Stimulated activated CD4-positive, alpha-beta T cell treated with anti-CD3 and anti-CD28 coated beads, Interleukin-12 subunit alpha, Interleukin-12 subunit beta, amount 100 ng/mL, for 4 hours (primary cell): ENCODE measurements around the gene MIPEP.

Experiments
- DNase-seq: peaks from one replicate; pipeline ENCODE4 v3.0.0-alpha.2; 2020

The MIPEP gene

GRCh38 chr13:23805122-23805521 is 84.1 kb downstream of the MIPEP start:
- DNase-seq: no peak

- no peak for DNase-seq
Observed at GRCh38 chr13:23804166-23804565, 85.0 kb downstream of the MIPEP start.

DNA sequence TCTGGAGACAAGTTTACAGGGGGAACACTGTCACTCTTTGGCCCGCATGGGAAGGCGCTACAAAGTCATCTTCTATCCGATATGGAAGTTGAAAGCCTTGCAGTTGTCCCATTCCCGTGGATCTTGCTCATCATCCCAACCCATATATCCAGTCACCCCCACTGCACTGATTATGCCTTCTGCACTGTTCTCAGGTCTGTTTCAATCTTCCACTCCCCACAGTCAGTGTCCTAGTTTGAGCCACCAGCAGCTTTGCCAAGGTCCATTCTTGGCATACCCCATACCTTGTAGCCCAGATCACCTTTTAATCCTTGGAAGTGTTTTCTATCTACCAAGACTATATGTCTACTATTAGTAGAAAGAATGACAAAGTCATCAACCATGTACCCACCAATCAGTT is 88.1 kb downstream of the MIPEP start:
- no peak for DNase-seq

DNA sequence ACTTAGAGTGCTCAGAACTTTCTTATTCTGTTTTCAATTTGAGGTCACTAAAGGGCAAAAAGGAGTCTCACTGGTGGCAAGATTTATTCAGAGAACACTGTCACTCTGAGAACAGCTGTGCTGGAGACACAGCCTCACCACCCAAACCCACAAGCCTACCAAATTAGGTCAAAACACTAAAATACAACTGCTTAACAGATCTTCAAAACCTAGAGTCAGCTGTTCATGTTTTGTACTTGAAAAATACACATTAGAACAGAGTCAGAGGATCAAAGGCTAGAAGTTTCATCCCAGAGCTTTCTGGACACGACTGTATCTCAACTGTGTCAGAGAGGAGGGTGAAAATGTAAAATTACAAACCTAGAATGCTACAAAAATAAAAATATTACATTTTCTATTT is 89.3 kb downstream of the MIPEP start:
- DNase-seq: no peak

- no peak for DNase-seq
Observed at GRCh38 chr13:23797276-23797903, 91.8 kb downstream of the MIPEP start.

DNA sequence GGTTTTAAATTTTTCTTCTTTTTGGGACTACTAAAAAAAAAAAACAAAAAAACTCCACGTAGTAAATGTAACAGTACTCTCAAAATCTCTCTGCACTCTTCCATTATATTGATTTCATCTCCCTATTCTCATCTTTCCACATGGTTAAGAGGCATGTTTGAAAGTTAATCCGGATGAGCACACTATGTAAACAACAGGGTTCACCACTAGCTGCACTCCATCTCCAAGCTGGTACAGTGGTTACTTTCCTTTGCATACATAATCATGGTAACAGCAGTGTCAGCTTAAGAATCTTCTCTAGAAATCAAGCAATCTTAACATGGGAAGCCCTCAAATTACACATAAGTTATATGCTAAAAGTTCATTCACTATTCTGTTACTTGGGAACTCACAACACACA is 92.6 kb downstream of the MIPEP start:
- no peak for DNase-seq

GRCh38 chr13:23794267-23795161 is 94.7 kb downstream of the MIPEP start:
- DNase-seq: no peak

DNA sequence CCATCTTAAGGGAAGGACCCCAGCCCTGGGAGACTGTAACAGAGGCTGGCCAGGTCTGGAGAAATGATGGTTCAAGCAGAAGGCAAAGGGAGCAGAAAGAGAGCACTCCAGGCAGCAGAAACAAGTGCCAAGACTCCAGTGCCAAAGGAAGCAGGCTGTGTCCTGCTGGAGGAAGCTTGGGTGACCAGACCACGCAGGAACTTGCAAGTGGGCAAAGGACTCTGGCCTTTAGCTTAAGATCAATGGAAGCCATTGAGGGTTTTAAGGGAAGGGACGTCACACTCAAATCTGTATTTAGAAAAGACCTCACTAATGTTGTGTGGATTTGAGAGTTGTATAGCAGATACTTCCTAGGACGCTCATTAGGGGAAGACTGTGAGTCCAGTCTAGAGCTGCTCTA is 95.5 kb downstream of the MIPEP start:
- DNase-seq: no peak

DNA sequence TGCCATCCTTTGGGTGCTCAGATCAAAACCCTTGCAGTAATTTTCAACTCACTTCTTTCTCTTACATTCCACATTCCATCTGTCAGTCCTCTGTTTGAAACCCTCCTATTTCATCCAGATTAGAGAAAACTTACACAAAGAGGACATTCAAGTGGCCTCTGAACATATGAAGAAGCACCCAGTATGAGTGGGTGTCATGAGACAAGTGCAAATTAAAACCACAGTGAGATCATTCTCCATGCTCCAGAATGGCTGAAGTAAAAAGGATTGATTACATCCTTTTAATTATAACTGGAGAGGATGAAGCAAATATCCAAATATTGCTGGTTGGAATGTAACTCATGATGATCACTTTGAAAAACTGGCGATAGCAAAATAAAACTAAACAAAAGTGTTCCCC is 96.5 kb downstream of the MIPEP start:
- DNase-seq: no peak

DNA sequence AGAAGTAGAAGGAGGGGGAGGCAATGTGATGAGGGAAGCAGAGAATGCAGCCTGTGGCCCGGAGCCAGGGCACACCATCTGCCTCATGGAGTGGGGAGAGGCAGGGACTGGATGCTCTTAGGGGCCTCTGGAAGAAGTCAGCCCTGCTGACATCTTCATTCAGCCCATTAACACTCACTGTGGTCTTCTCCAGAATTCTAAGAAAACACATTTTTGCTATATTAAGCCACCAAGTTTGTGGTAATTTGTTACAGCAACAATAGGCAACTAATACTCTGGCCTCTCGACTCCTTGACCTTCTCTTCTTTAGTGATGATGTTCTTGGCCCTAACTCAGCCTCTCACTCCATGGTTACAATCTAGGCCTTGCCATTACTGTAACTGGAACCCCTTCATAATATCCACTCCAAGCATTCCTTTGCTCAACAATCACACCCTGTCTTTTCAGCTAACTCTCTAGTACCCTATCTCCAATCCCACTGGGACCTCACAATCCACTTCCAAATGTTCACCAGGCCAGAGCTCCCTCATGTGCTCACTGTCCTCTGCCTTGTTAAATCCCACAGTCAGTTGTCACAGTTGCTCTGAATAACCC is 98.5 kb downstream of the MIPEP start:
- no peak for DNase-seq

DNA sequence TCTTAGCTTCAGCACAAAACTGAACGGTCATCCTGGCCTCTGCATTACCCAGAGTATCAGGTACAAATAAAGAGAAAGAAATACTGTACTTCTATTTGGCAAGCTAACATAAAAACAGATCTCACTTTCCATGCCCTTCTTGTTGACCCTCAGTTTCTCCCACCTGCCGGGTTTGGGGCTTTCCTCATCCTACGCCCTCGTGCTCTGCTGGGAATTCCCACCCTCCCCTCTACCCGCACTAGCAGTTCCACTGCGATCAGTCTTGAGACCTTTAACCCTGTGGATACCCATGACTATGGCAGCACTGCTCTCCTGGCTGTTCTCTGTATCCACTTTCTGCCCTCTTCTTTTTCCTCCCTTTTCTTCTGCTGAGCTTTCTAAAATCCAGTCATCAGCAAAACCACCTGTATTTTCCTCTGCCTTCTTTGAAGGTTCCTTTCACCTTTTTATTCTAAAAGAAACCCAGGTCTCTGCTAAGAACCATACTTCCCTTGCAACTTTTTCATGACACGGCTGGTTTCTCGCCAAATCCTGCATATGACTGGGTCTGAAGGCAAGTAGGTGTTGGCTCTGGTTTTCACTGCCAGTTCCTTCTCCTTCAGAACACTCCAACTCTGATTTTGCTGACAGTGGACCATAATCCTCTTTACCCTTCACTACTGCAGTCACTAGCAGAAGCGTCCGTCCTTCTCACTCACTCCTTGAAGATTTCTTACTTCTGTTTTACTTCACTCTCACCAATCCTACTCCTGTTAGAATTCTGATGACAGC is 99.4 kb downstream of the MIPEP start:
- no peak for DNase-seq

DNA sequence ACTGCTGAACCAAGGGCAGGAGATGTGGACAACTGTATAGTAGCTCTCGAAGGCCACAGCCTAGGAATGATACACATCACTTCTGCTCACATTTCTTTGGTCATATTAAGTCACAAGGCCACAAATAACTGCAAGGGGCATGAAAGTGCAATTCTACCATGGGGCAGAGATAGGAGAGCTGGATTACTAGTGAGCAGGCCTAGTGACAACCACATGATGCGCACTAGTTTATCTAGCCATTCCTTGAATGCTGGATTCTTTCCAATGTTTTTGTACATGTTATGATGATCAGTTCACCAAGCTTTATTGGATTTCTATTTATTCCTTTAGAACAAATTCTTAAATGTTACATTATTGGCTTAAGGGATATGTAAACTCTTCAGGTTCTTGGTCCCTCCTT is 100.7 kb downstream of the MIPEP start:
- no peak for DNase-seq

DNA sequence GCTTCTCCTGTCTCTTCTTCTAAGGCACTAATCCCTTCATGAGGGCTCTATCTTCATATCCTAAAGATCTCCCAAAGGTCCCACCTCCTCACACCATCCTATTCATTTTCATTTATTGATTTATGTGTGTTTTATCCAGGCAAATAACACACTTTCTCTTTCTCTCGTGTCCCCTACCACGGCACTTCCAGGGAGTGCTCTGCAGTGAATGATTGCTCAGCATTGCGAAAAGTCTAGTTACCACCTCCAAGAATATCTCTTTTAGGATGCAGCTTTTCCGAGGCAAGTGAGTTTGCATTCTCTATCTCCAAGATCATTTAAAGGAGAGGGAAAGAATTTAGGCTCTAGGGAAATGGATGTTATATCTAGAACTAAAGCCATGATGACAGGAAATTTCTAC is 101.7 kb downstream of the MIPEP start:
- DNase-seq: no peak

DNA sequence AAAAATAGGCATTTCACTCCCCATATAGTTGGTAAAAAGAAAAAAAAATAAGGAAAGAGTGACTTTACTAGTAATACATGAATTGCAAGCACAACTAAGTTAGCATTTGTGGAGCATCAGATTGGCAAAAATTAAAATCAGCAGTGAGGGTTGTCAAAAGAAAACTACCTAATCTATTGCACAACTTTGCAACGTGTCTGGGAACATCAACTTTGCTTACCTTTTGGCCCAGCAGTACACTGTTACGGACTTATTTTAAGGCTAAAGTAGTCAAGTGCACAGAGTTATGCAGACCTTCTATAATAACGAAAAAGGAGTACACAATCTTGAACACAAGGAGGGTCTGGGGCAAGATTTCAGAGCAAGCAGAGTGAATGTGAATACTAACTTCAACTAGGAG is 102.6 kb downstream of the MIPEP start:
- no peak for DNase-seq

GRCh38 chr13:23778879-23779278 is 110.3 kb downstream of the MIPEP start:
- DNase-seq: no peak

- DNase-seq: no peak
Observed at GRCh38 chr13:23778002-23778652, 111.1 kb downstream of the MIPEP start.

DNA sequence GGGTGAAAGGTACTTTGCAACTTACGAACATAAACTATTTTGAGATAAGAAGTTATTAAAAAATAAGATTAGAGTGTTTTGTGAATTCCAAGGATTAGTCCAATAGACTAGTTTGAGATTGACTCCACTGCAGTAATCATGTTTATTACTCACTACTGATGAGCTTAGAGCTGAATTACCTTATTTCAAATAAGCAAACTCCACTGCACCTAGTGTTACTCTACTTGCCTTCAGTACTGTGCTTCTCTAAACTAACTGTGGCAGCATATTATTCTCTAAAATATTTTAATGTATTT is 111.7 kb downstream of the MIPEP start:
- no peak for DNase-seq

DNA sequence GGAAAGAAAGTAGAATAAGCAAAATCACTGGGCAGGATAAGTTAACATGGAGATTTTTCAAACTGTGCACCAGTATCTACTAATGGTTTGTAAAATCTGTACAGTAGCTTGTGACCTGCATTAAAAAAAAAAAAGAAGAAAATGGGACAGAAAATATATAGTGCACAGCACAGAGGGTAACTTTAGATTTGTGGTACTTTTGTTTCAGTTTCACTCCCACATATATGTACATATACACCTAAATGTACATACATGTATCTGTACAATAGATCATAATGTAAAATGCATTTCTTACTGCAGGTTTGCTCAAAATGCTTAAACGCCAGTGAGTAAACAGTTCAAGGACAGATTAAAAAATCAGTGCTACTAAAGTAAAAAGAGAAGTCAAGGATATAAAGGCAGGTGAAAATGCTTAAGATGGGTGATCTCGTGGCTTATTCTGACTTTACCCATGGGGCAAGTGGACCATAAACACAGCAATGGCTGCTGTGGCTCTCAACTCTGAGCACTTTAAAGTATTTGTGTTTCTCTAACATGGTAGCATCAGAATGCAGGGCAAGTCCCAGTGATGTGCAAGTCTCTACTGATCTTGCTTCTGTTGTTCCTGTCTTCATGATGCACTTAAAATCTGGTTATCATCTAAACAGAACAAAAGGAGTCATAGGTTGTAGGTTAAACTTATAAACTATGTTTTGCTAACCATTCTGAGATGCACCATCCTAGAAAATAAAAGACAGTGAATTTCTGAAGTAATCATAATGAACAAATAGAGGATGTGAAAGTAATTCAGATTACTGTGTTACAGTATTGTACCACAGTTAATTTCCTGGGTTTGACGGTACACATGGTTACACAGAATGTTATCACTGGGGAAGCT is 112.3 kb downstream of the MIPEP start:
- DNase-seq: no peak

DNA sequence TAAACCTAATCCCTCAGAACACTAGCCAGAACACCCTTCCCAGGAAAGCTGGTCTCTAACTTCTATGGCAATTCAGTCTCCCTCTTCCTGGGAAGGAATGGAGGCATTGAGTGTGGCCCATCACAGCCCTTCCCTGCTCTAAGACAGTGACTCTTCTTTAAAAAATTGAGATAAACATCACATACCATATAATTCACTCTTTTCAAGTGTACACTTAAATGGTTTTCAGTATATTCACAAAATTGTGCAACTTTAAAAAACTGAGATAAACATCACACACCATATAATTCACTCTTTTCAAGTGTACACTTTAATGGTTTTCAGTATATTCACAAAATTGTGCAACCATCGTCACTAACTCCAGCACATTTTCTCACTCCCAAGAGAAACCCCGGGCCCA is 116.5 kb downstream of the MIPEP start:
- no peak for DNase-seq

GRCh38 chr13:23771956-23772355 is 117.2 kb downstream of the MIPEP start:
- DNase-seq: no peak

GRCh38 chr13:23771552-23771951 is 117.6 kb downstream of the MIPEP start:
- DNase-seq: no peak

DNA sequence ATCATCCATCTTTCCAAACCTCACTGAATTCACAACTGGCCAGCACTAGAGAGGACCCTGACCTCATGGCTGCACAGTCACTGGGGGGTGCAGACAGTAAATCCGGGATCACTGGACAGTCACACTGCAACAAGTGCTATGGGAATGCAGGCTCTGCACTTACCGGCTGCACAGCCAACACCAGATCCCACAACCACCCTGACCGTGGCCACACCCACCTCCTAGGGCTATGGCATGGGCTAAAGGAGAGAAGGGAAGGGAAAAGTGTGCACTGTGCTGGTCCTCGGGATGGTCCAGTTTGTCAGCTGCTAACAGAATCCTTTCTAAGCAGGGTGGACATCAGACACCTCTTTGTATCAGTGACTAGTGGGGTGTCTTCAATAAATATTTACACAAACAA is 118.2 kb downstream of the MIPEP start:
- DNase-seq: no peak
